NCI-H345 treated with DMSO at 0.1 percent for 48 hours (cell line): ENCODE measurements around the gene GPT2.

Experiments used
- DNase-seq: peaks from one replicate; lab custom pipeline; 2025; ENCODE audit not compliant: unreplicated experiment; lab: John Stamatoyannopoulos, UW

The GPT2 gene

DNA sequence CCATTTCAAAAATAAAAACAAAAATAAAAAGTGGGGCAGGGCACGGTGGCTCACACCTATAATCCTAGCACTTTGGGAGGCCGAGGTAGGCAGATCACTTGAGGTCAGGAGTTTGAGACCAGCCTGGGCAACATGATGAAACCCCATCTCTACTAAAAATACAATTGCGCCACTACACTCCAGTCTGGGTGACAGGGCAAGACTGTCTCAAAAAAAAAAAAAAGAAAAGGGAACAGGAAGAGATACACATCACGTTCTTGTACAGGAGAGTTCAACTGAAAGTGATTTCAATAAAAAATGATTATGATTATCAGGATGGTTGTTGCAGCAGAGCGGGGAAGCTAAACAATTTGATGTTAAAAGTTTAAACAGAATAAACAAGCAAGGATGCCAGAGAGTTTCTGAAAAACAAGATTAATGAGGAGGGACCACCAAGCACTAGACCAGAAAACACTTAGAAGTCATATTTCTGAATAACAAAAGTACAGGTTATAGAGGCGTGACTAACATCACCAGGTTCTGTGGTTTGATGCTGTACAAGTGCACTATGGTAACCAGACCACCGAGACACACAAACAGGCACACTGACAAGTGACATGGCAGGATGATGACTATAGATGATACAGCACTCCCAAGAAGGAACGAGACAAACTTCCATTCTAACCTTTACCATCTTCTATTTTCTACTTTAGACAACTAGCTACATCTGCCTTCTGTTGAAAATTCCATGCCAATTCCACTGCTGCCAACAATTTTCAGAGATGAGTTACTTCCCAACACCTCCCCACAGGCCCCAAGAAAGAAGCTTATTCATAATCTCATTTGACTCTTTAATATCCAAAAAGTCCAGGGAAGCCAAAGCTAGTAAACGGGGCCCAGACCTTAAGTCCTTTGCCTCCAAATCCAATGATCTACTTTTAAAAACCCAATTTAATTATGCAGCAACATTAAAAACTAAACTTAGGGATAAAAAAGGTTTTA is 77.5 kb downstream of the GPT2 start:
- DNase-seq, result no peak

DNA sequence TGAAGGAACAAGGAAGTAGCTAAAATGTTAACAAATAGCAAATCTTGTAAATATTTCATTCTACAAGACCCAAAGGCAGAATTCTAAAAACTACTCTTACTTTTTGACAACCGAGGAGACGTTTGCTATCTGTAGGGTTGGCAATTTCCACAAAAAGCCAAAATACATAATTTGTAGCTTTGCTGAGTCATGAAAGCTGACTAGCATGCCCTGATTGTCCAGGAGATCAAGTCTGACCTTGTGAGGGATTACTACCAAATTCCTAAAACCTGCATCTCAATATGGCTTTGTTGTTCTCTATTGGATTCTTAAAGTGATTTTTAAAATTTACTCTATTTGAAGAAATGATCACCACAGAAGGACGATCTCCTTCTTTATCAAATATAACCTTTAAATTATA is 78.5 kb downstream of the GPT2 start:
- no peak for DNase-seq

DNA sequence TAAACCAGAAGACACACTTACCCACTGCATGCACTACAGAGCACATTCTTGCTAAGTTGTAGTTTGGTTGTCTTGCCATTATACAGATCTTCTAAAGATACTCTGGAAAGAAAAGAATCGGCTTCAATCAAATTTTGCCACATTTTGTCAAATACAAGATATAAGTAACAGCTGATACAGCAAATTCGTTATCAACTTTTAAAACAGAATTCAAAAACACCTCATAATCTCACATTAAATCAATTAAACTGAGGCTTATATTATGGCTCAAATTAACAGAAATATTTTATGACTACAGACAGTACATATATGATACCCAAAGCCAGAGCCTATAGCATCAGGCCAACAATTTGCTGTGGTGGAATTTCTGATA is 83.9 kb downstream of the GPT2 start:
- DNase-seq, result no peak

DNA sequence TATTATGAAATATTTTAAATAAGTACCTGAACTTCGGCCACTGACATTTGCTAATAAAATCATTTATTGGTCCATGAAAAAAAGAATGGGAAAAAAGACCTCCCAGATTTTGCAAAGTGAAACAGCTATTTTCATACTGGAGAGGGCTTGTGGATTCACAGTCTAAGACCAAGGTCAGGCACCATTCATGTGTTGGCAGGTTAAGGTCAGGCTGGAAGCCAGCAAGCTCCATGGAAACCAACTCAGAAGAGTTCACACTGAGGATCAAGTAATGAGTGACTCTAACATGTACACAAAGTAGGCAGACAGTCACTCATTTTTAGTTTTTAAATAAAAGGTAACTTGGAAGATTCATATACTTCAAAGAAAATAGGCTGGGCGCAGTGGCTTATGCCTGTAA is 85.9 kb downstream of the GPT2 start:
- DNase-seq, result no peak

DNA sequence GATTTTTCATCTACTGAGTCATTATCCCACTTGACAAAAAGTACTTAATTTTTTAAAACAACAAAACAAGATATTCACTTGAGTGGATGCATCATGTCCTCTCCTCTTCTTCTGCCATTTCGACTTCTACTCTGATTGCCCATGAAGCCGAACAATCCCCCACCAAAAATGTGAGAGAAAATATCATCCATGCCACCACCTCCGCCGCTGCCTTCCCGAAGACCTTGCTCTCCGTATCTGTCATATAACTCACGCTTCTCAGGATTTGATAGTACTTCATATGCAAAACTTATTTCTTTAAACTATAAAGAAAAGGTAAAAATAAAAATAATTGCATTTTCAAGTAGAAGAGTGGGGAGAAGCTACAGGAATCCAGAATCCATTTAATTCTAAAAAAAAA is 87.1 kb downstream of the GPT2 start:
- DNase-seq, result no peak

DNA sequence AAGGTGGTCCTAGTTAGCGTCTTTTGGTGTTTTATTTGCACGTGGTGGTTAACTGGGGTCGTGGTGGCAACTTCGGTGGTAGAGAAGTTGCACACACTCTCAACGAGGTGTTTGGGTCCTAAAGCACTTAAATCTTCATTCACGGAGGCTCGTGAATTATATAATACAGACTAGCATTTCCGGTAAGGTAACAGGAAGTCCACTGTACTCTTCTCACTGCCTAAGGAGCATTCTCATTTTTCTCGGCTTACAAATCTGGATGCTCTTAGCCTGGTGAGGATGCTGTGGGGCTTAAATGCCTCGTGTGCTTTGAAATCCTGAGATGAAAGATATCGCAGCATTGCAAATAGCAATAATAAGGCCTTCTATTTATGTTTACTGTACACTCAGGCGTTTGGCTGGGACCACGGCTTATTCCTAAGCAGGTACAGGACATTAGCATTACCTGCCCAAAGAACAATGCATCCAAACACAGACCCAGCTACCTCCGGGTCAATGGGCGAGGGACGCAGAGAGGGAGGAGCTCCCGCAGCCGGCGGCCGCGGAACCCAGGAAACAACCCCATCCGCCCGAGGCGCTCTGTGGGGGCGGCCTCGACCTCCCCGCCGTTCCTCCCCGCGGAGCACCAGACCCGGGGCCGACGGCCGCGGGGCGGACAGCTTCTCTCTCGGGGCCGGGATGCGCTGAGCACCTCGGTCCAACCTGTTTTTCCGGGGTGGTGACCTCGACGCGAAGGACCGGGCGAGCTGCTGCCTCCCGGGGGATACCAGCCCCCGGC is 88.5 kb downstream of the GPT2 start:
- no peak for DNase-seq

DNA sequence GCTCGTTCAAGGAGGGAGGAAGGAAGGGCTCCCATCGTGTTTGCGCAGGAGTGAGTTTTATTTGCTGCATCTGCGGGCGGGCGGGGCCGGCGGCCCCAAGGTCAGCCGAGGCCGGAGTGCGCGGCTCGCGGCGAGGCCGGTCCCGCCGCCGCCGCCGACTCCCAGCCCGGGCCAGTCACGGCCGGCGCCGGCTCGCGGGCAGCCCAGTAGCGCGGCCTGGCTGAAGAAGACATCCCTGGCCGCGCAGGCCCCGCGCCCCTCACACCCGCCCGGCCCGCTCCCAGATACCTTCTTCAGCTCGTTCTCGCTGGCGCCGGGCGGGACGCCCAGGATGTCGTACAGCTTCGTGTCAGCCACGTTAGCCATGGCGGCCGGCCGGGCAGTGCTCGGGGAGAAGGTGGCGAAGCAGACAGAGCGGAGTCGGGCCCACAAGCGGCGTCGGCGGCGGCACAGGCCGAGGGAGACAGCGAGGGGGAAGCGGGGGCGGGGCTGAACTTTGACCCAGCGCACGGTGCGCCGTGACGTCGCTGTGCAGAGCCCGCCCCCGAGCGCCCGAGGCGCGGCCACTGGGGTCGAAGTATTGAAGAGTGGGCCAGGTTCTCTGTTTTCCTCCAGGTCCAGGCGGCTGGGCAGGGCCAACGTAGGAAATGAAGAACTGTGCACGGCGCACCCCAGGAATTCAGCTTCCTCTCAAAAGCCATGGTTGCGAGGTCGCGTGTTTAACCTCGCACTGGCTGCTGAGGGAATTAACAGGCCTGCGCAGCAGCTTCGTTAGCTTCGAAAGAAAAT is 89.2 kb downstream of the GPT2 start, which contains the start of gene DNAJA2:
Gene DNAJA2, minus strand, starts transcription at position 468 of the 789 bp plus-strand sequence. Its CDS starts 102 bp downstream, at position 366.
- DNase-seq, result peak; percentile 73

DNA sequence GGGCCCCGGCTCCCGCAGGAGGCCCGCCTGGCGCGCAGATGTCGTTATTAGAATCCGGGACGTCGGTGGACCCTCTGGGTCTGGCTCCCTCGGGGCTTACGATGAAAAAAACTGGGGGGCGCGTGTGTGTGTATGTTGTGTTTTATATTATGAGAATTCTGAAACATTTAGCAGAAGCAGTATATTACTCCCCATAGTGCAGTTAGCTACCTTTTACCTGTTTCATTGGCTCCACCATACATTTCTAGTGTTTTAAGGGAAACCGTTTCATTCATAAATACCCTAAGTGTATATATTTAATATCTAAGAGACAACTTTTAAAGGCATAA is 89.8 kb downstream of the GPT2 start:
- DNase-seq, result no peak

DNA sequence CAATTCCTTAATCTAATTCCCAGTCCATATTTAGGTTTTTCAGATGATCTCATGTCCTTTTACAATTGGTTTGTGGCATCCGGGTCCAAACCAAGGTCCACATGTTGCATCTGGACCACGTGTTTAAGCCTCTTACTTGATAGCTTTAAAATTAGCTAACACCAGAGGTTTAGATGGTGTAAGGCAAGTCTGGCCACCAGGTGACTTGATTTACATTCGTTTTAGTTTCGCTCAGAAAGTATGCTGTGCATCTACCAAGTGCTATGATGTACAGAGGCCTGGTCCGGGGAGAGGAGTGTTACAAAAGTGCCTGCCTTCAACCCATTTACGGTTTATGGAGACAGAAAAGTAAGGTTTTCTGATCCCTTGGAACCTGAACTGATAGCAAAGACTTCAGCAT is 90.2 kb downstream of the GPT2 start:
- no peak for DNase-seq

DNA sequence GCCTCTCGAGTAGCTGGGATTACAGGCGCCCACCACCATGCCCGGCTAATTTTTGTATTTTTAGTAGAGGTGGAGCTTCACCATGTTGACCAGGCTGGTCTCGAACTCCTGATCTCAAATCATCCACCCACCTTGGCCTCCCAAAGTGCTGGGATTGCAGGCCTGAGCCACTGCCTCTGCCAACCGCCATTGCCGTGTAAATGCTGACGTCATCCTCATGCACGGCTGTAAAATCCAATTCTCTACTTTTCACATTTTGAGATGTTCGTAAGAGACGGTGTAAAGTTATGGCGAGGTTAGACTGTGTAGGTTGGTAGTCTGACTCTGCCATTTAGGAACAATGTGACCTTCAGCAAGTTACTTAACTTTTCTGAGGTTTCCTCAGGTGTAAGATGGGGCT is 91.0 kb downstream of the GPT2 start:
- no peak for DNase-seq

DNA sequence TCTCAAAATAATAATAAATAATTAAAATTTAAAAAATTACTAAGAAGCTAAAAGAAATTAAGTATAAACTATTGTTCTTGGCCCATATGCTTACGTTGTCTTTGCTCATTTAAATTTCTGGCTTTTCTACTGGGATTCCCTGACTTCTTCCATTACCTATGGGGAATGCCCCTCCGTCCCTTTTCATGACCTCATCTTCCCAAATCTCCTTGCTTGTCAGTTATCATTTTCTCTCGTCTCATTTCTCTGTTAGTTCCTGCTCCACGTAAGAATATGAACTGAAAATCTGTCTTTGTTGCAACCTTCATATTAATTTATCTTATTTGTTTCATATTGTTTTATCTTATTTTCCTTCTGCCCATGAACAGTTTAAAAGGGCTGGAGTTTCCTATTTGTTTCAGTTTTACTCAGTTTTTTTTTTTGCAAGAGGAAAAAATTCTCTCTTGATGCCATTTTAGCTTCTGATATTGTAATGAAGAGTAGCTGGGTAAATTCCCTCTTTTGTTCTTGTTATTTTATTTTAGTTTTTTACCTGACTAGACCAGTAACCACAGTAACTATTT is 91.8 kb downstream of the GPT2 start:
- DNase-seq, result no peak

DNA sequence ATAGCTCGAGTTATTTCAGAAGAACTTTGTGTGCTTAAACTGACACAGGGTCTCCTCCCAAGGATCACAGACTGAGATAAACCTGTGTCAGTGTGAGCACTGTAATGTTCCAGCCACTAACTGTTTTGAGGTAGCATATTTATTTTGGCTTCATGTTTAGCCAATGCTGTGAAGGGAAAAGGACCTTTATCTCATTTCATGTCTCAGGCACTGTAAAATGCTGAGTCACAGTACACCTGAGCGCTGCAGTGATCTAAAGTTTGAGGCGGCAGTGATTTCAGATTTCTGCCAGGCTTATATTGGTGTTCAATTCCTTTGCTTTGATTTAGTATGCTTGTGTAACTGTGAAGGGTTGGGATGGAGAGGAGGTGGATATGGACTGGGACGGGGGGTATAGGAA is 92.4 kb downstream of the GPT2 start:
- DNase-seq, result no peak
